Stimulated activated CD4-positive, alpha-beta T cell treated with anti-CD3 and anti-CD28 coated beads, Interleukin-4, amount 100 ng/mL, for 24 hours (primary cell): ENCODE data around the gene ARL11.
A peak's percentile ranks its signal among the peaks of the same experiment; 100 is the strongest.

Experiments used
- DNase-seq: peaks from one replicate; pipeline ENCODE4 v3.0.0-alpha.2; 2020

Gene ARL11

GRCh38 chr13:49649963-49650312 lies 21.6 kb downstream of the ARL11 start:
- no peak for DNase-seq

GRCh38 chr13:49651570-49652354 lies 23.5 kb downstream of the ARL11 start:
- no peak for DNase-seq

GRCh38 chr13:49652355-49653305 lies 24.3 kb downstream of the ARL11 start:
- DNase-seq, result no peak

DNA sequence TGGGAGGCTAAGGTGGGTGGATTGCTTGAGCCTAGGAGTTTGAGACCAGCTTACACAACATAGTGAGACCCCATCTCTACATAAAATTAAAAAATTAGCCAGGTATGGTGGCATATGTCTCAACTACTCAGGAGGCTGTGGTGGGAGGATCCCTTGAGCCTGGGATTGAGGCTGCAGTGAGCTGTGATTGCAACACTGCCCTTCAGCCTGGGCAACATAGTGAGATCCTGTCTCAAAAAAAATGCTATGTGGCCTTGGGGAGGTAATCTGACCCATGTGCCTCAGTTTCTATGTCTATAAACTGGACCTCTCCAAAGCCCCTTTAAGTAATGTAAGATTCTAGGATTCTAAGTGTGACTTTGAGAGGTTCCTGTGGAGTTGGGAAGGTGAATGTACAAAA lies 25.2 kb downstream of the ARL11 start:
- no peak for DNase-seq

DNA sequence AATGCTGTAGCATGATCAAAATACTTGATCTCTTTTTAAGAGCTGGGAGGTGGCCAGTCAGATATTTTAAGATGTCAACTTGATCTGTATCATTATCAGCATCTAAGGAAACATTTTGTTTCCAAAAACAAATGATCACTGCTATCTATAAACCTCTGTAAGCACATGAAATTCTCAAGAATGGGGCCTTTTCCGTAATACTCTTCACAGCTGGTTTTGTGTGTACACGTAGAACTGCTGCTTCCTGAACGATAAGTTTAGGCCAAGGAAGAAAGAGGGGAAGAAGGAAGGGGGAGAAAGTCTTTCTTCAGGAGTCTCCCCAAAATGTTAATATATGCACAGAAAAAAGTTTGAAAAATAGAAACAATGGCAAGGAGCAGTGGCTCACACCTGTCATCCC lies 25.7 kb downstream of the ARL11 start:
- DNase-seq, result no peak

GRCh38 chr13:49655906-49656305 lies 27.6 kb downstream of the ARL11 start:
- DNase-seq, result no peak

DNA sequence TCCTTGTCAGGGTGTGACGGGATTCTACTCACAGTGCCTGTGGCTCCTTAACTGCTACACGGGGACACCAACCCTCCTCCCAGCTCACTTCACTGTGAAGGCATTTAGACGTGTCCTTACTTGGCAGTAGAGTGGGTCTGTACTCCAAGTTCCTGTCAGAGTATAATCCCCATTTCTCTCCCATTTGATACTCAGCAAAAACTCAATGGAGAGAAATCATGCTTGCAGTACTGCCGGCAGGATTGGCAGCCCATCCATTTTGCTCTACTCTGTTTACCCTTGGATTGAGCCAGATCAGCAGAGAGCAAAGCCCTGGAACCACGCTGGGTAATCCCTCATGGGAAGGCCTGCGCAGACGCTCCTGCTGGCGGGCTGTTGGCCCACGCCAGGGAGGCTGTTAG lies 28.9 kb downstream of the ARL11 start:
- DNase-seq, result no peak

- no peak for DNase-seq
Observed at GRCh38 chr13:49664606-49665005, 36.3 kb downstream of the ARL11 start.

DNA sequence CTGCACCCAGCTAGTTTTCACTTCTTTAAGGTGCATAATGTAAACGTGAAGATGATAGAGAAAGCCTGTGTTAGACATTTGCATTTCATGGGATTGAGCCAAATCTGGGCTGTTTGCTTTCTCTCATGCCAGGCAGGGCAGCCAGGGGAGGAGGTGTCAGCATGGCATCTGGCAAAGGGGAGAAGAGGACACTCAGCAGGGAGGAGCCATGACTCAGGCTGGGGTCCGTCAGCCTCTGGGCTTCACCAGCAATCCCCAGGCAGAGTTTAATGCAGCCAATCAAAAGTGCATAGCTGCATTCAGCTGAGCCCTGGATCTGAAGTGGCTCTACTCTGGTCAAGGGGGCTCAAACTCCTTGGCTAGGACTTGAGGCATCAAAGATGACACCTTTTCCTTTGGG lies 39.5 kb downstream of the ARL11 start:
- no peak for DNase-seq

DNA sequence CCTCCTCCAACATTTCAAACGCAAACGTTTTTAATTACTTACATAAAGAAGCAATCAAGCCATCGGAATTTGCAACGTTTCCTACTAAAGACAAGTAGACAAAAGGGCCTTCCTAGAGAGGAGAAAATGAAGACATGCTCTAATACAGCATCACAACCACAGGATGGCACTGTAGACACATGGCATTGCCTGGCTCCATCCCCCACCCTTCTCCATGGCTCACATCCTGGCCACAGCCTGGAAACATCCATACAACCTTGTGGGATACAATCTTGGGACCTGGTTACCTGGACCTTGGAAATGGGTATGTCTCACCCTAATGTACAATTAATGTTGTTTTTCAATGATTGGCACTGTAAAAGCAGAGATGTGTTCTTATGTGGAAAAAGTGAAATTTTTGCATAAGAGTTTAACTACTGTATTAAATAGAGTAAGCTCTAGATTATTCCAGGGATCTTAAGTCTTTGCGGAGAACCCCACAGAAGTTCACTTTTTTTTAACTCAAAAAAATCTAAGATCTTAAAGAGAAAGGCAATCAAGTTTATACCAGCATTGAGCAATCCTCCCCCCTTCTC lies 41.5 kb downstream of the ARL11 start:
- DNase-seq, result peak; percentile 28

- no peak for DNase-seq
Observed at GRCh38 chr13:49670828-49671227, 42.5 kb downstream of the ARL11 start.

DNA sequence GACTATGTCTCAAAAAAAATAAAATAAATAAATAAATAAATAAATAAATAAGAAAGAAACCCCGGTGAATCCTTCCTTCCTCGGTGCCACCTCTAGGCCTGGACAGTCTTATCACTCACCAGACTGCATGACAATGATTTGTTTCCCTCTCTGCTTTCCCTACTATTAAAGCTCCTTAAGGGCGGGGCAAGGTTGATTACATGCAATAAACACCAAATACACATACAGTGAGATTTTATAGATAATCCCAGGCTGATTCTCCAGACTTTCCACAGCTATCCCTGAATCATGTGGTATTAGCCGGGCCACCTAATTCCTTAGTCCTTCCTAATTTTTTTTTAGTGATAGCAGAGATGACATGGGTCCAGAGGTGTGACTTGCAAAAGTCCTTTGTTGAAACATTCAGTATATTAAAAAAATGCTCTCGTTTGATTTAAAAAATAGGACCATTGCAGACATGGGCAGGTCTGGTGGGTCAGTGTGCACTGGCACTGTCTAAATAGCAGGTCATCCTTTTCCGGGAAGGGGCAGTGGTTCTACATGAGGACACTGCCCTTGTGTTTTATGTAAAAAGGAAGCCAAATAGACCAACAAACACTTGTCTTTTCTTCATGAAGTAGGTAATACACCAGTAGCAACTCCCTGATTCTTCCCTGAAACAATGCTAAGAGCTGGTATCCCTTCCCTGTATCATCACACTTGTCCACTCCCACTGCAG lies 48.4 kb downstream of the ARL11 start:
- DNase-seq, result no peak

GRCh38 chr13:49678191-49678914 lies 50.0 kb downstream of the ARL11 start:
- DNase-seq, result no peak

DNA sequence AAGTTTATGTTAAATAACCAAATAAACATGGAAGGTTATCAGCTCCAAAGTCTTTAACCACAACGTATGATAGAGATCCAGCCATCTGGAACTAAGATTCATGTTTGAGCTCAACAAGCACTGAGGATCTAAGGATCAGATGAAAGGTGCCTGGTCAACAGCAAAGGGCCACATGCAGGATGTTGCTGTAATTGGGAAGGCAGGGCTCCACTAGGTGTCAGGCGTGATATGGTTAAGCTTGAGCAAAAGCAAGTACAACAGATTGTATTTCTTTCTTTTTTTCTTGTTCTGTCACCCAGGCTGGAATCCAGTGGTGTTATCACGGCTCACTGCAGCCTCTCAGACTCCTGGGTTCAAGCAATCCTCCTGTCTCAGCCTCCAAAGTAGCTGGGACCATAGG lies 50.9 kb downstream of the ARL11 start:
- DNase-seq, result no peak

GRCh38 chr13:49681842-49682435 lies 53.6 kb downstream of the ARL11 start:
- DNase-seq, result no peak
